GM12892 (cell line): ENCODE data around the gene SYK. TPM values are rescaled to one million over a fixed set of nuclear protein-coding genes. Genes with fewer than 3 reads are reported as not detected.
"Not testable (repeated sequence)": the region's sequence is repeated elsewhere in the genome, so short reads cannot be mapped to it uniquely, and the experiment has no call there.

Experiments used
- DNase-seq: peaks from one replicate; pipeline ENCODE4 v3.0.0; 2011; ENCODE audit not compliant: insufficient read length
- FAIRE-seq: peaks from 2 replicates; lab custom pipeline; 2011; peaks lifted over from hg19 to GRCh38; lab: Jason Lieb, UNC
- POLR2A ChIP-seq: IDR thresholded peaks from 2 replicates; pipeline ENCODE4 v1.6.1; 2011; ENCODE audit warnings: low read depth, low read length, control low read depth
- POLR2AphosphoS5 ChIP-seq: IDR thresholded peaks from 2 replicates; pipeline ENCODE4 v1.6.1; 2011; ENCODE audit warnings: low read depth, low read length, control low read depth
- TAF1 ChIP-seq: IDR thresholded peaks from 2 replicates; pipeline ENCODE4 v1.6.1; 2011; ENCODE audit warnings: low read depth, mild to moderate bottlenecking, control low read depth, low read length, borderline replicate concordance
- polyA plus RNA-seq: library from polyadenylated mRNA; unstranded; fragments of >200 nt; gene quantifications from one replicate; pipeline ENCODE4 v1.2.1, GENCODE V29; 2012; ENCODE audit warnings: missing spikeins, inconsistent platforms; ENCODE audit not compliant: missing spikeins

The SYK gene
- 28.5 TPM for polyA plus RNA-seq

DNA sequence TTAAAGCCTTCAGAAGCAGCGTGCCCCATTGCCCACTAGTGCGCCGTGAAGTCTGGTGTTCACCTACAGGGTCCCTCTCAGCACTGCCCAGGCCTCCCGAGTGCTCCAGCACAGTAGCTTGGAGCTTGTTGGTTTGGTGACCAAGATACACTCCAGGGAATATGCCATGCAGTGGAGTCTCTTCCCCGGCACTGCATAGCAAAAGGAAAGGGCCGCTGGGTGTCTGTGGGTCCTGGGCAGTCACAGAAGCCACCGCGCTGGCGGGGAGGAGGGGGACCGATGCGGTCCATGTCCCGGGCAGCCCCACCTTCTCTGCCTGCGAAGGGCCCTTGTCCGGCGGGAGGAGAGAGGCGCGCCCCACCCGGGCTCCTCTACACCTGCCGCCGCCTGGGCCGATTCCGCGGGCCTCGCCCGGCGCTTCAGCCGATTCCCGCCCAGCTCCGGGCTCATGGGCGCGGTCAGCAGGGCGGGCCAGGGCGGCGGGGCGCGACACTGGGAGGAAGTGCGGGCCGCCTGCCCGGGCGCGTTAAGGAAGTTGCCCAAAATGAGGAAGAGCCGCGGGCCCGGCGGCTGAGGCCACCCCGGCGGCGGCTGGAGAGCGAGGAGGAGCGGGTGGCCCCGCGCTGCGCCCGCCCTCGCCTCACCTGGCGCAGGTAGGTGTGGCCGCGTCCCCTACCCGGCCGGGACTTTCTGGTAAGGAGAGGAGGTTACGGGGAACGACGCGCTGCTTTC, at the start of gene SYK:
Gene SYK, plus strand, starts transcription at position 579 of the 732 bp plus-strand sequence. CDS start 42,080 bp downstream, outside the sequence.
- no peak for TF ChIP-seq POLR2AphosphoS5
- TF ChIP-seq POLR2A, result no peak; the same call in 1 of the 2 replicates
- TF ChIP-seq TAF1, result 0 out of 2 replicates have a peak, but pooled peaks have one; percentile 24
- FAIRE-seq (peak; percentile 74), DNase-seq (peak; percentile 33)

DNA sequence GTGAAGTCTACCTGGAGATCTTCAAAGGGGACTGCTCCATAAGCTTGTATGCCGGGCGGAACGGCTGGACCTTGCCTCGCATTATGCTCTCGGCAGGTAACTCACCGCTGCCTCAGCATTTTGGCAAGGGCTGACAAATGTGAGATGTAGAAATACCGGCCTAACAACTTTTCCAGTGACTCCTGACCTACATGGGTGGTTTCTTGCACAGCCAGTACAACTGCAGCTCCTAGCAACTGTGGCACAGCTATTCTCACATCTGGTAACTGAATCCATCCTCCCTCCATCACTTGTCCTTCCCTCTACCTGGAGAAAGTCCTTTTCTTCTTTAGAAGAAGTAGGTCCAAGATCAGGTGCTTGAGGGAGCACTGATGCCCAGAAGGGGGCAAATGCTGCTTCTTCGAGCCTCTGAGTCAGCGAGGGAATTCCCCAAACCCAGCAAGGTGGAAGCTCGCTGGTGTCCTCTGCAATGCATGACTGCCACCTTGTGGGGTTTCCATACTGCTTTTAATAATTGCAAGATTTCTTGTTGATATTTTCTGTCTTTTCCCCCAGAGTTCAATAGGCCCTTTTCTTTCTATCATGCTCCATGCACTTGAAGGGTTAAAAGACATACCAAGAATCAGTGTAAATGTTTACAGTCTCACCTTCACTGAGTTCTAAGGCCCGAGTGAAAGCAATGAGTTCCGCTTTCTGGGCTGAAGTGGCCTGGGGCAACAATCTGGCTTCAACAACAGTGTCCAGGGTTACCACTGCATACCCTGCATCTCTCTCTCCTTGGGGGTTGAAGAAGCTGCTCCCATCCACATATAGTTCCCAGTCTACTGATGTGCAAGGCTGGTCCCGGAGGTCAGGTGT, 45.9 kb upstream of the SYK start:
- DNase-seq, result not testable (repeated sequence)
- FAIRE-seq, result peak; percentile 36

DNA sequence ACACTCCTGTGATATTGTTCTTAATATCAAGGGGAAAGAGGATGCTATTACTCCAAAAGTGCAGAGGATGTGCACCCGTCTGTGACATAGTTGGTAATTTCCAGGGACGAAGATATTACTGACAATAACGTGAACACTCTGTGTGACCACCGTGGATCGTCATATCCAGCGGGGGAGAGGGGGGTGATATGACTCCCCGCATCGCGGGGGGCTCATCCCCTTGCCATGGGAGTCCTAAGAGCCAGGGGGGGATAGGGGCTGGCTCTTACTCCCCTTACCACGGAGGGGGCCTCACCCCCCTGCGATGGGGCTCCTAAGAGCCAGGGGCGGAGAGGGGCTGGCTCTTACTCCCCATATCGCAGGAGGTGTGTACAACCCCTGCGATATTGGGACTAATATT, 41.0 kb upstream of the SYK start:
- FAIRE-seq, result not testable (repeated sequence)

DNA sequence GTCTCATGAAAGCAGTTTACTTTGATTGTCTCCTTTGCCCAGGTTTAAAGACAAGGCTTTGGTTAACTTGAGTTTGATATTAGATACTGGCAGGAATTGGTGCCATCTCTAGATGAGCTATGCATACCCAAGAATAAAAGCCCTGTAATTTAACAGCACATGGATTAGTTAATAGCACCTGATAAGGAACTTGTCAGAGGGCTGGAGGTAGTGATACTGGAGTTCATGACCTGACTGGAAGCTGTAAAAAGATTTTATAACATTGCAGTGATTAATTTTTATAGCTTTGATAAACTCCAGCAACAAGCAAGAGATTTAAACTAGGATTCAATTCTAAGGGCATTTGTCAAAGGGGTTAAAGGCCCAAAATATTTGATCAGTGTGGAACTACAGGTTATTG, 34.9 kb upstream of the SYK start:
- FAIRE-seq (no peak), DNase-seq (no peak)
- no peak for TF ChIP-seq POLR2A
- no peak for TF ChIP-seq POLR2AphosphoS5
- no peak for TF ChIP-seq TAF1

More for the DNA sequence above, 41.0 kb upstream of the SYK start:
- not testable (repeated sequence) for DNase-seq

DNA sequence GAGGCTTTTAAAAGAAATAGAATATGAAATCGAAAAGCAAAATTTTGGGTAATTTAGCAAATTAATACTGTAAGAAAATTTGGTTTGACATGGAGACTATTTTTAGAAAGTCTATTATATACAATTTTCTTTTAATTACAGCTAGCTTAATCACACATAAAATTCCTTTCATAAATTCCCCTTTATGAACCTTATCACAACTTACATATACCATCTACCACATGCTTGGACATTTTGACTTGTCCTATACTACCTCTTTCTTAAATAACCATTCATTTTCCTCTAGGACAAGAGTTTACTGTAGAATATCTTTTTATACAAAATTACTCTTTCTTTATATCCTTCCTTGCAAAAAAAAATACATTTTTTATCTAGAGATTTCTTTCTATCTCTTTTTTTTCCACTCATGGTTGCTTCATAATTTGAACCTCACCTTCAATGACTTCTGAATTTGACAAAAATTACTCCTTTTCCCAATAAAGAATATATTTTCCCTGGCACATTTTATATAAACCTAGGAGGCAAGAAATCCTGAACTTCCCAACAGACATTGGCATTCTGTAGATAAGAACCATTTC, 34.0 kb upstream of the SYK start:
- TF ChIP-seq TAF1, result no peak
- TF ChIP-seq POLR2A, result no peak
- TF ChIP-seq POLR2AphosphoS5, result no peak
- no peak for FAIRE-seq
- no peak for DNase-seq

DNA sequence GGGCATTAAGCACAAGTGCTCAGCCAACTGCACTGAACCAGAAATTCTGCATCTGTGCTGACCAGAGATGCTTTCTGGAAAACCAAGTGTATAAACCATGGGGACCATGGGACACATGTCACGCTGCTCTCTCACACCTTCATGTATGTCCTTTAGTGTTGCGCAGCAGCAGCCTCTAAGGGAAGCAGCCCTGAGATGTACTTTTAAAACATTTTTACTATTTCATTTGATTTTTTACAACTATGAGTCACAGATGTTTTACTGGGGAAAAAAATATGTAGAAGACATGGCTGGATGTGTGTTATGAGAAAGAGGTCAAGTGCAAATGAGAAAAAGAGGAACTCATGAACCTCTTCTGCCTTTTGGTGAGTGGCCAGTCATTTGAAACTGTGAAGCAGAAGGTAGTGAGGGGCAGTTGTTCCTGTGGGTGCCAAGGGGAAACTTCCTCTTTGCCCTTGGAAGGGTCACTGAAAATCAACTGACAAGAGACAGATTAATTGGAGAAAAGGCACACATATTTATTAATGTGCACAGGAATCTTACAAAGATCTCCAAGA, 31.4 kb upstream of the SYK start:
- TF ChIP-seq POLR2A, result no peak
- TF ChIP-seq TAF1, result no peak
- no peak for TF ChIP-seq POLR2AphosphoS5
- no peak for DNase-seq
- peak; percentile 51 for FAIRE-seq

DNA sequence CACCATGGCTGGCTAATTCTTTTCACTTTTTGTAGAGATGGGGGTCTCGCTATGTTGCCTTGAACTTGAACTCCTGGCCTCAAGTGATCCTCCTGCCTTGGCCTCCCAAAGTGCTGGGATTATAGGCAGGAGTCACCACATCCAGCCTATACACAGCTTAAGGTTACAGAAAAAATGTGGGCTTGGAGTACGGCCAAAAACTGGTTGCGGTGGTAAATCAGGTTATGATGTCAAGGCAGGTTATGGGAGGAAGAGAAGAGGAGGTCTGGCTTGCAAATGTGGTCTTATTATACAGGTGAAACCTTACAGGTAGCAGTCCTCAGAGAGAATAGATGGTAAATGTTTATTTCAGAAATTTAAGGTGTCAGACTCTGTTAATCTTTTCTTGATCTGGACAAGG, 30.7 kb upstream of the SYK start:
- DNase-seq, result no peak
- FAIRE-seq, result no peak
- TF ChIP-seq POLR2AphosphoS5 (no peak), TAF1 (no peak), POLR2A (no peak)

DNA sequence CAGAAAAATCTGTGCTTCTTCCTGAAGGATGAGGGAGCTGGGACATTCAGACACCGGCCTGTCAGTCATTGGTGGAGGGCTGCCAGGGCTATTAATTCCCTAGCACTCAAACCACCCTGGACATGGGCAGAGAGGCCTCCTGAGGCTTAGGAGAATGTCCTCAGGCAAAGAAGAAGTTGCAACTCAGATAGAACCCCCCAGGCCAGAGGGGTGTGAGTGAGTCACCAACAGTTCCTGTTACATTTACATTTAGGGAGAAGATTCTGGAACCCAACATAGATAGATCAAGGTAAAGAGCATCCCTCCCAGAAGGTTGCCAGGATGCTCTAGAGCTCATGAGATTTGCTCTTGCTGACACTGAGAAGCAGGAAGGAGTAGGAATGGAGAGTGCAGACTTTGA, 29.2 kb upstream of the SYK start:
- DNase-seq (no peak), FAIRE-seq (no peak)
- TF ChIP-seq POLR2AphosphoS5, result no peak

DNA sequence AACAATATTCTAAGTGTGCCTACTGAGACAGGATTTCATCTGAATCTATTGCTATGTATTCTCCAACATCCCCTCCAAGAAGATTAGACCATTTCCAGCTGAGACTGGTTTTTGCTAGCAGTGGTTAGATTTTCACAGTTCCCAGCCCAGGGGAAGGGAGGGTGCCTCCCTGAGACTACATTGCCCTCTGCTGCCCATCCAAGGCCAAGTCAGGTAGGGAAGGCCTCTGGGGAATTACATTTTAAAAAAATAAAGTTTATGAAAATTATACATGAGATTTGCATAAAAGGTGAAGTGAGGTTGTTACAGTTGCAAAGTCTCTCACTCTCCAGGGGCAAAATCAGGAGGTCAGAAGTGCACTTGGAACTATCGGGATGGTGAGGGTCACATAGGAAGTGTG, 28.0 kb upstream of the SYK start:
- DNase-seq (no peak), FAIRE-seq (peak; percentile 48)
- TF ChIP-seq TAF1, result no peak
- TF ChIP-seq POLR2AphosphoS5, result no peak
- no peak for TF ChIP-seq POLR2A

DNA sequence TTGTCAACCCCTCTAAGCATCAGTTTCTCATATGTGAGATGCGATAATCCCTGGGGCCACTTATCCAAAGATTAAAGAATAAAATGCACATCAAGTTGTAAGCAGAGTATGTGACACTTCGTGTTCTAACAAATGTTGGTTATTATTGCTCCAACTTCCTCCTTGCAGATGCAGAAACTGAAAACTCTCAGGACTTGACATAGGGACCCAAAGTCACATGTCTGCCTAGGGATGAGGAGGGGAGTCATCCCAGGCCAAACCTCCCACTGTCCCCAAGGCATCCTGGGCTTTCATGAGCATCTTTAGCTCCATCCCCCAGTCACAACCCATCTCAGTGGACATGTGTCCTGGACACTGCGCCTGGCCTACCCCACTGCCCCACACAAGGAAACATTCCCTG, 27.5 kb upstream of the SYK start:
- FAIRE-seq (no peak), DNase-seq (no peak)
- TF ChIP-seq TAF1 (no peak), POLR2AphosphoS5 (no peak), POLR2A (no peak)

DNA sequence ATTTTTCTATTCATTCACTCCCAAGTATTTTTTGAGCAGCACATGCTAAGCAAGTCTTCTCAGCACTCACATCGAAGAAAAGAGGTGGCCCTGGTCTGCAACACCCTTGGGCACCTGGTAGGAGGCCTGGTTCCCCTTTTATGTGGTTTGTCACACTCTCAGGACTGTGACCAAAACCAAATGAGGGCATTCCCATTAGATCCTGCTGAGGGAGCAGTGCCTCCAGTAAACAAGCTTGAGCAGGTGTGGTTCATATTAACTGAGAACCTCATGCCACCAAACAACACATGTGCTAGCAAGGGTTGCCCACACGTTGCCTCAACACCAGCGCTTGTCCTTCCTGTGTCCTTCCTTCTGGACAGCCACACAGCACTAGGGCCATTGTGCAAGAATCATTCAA, 26.9 kb upstream of the SYK start:
- FAIRE-seq (peak; percentile 92), DNase-seq (peak; percentile 22)
- TF ChIP-seq POLR2AphosphoS5, result no peak
- no peak for TF ChIP-seq TAF1
- TF ChIP-seq POLR2A, result no peak
